GM19239 (cell line): ENCODE results near the gene GDF9.

Experiments used
- DNase-seq: peaks from one replicate; pipeline ENCODE4 v3.0.0; 2011; ENCODE audit warnings: low spot score; ENCODE audit not compliant: insufficient read length
- FAIRE-seq: peaks from 2 replicates; lab custom pipeline; 2011; peaks lifted over from hg19 to GRCh38; lab: Jason Lieb, UNC

Gene GDF9

DNA sequence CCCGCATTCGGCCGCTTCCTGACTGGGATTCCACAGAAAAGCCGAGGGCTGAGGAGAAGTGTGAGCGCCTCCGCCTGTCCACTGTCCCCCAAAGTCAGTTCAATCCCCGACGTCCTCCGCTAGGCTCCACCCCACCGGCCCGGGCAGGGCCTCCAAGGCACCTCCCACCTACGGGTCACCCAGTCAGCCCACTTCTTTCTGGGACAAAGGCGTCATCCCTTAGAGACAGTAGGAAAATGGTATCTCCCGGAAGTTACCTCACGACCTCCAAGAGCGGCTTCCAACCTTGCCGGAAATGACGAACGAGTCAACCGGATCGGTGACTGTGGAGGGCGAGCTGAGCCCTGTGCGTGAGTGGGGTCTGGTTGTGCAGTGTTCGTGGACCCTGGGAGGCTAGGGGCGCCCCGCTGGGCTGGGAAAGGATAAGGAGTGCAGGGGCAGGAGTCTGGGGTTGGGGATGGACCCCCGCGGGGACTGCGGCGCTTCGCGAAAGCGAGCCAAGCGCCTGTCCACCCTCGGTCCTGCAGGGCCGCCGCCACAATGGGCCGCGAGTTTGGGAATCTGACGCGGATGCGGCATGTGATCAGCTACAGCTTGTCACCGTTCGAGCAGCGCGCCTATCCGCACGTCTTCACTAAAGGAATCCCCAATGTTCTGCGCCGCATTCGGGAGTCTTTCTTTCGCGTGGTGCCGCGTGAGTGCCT lies at the start of gene GDF9, which contains the start of gene UQCRQ:
Gene GDF9, minus strand, starts transcription at position 128 of the 704 bp plus-strand sequence. CDS start 1,936 bp downstream, outside the sequence.
Gene UQCRQ, plus strand, starts transcription at position 301 of the 704 bp plus-strand sequence. Its CDS starts 240 bp downstream, at position 541.
- DNase-seq (peak; percentile 90), FAIRE-seq (peak; percentile 97)

DNA sequence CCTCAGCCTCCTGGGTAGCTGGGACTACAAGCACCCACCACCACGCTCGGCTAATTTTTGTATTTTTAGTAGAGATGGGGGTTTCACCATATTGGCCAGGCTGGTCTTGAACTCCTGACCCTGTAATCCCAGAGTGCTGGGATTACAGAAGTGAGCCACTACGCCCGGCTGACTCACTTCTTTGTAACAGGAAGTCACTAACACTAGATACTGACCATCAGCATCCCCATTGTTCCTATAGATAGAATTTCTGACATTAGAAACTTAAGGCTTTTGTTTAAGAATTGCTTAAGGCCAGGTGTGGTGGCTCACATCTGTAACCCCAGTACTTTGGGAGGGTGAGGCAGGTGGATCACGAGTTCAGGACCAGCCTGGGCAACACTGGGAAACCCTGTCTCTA lies 49.4 kb upstream of the GDF9 start:
- DNase-seq (no peak), FAIRE-seq (no peak)

DNA sequence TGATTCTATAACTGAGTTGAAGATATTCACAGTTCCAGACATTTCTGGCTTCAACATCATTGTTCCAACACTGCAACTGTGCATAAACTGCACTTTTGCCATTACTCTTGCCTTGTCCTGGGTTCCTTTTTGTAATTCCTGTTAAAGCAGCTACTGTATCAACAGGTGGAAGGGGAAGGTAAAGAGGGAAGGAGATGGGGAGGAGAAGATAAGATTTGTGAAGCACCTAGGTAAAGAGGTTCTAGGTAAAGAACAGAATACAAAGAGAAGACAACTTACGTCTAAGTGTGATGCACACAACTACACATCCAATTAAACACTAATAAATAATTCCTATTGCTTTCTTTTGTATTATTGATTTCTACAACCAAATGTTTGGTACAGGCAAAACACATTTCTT lies 43.4 kb upstream of the GDF9 start:
- FAIRE-seq (no peak), DNase-seq (no peak)

GRCh38 chr5:132907161-132907560 lies 40.9 kb upstream of the GDF9 start:
- DNase-seq (no peak), FAIRE-seq (no peak)

DNA sequence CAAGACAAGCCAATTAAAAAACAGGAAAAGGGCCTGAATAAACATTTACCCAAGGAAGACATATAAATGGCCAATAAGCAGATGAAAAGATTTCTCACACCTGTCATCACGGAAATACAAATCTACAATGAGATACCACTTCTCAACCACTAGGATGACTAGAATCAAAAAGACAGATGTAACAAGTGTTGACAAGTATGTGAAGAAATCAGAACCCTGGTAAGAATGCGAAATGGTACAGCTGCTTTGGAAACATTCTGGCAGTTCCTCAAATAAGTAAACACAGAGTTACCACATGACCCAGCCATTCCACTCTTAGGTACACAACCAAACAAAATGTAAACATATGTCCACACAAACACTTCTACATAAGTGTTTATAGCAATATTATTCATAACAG lies 39.7 kb upstream of the GDF9 start:
- FAIRE-seq (no peak), DNase-seq (no peak)

DNA sequence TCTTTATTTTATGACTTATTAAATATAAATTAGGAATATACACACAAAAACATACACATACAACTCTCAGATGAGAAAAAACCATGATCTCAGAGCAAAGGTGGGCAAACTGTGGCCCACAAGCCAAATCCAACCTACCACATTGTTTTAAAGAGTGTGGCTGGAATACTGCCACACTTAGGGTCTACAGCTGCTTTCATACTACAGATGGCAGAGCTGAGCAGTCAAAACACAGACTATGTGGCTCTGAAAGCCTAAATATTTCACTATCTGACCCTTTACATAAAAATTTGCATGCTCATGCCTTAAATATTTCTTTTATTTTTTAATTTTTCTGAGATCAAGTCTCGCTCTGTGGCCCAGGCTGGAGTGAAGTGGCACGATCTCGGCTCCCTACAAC lies 35.5 kb upstream of the GDF9 start:
- FAIRE-seq (no peak), DNase-seq (no peak)

GRCh38 chr5:132901036-132901435 lies 34.8 kb upstream of the GDF9 start:
- no peak for FAIRE-seq
- no peak for DNase-seq

DNA sequence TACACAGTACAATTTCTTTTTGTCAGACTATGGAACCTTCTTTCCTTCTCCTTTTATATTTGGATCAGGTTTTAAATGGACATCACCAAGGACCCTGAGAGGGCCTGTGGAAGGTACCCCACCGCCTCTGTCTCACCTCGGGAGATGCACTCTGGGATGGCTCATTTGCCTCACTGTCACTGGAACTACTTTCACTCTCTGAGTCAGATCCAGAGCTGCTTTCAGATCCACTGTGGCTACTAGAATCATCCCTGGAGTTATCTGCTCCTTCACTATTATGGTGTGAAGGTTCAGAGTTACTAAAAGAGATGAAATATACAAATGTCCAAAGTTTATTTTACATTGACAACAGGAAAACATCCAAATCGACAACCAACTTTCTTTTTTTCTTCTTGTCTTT lies 31.8 kb upstream of the GDF9 start:
- DNase-seq: no peak
- no peak for FAIRE-seq

GRCh38 chr5:132896685-132897084 lies 30.4 kb upstream of the GDF9 start:
- DNase-seq: peak; percentile 3
- peak; percentile 58 for FAIRE-seq

GRCh38 chr5:132895719-132896305 lies 29.5 kb upstream of the GDF9 start:
- FAIRE-seq: no peak
- no peak for DNase-seq

- DNase-seq (no peak), FAIRE-seq (no peak)
These were observed 24.5 kb upstream of the GDF9 start for GRCh38 chr5:132890817-132891216.

DNA sequence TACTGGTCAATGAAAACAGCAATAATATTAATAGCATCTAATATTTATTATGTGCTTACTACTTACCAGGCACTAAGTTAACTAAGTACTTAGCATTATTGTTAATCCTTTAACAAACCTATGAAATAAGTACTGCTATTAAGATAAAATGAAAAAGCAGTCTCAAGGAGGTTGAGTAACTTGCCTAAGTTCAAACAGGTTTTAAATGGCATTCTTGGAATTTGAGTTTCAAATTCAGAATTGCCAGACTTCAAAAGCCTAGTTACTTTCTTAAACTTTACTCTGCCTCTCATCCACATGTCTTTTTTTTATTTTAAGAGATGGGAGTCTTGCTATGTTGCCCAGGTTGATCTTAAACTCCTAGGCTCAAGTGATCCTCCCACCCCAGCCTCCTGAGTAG lies 23.2 kb upstream of the GDF9 start:
- DNase-seq: no peak
- FAIRE-seq: peak; percentile 71

DNA sequence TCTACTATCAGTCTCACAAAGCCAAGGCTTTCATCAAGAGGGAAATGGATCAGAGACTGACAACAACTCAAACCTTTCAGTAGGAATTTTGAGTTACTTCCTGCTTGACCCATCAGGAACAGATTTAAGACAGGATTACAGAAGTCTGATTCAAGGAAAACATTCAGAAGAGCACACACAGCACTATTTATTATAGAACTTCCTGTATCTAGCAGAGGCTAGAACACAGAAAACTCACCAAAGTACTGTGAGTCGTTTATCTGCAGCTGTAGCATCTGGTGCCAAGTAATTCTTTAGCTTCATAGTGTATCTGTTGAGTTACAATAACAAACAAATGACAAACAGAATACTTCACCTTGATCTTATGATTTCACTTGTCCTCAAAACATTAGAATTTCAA lies 21.0 kb upstream of the GDF9 start:
- DNase-seq: no peak
- FAIRE-seq: no peak

DNA sequence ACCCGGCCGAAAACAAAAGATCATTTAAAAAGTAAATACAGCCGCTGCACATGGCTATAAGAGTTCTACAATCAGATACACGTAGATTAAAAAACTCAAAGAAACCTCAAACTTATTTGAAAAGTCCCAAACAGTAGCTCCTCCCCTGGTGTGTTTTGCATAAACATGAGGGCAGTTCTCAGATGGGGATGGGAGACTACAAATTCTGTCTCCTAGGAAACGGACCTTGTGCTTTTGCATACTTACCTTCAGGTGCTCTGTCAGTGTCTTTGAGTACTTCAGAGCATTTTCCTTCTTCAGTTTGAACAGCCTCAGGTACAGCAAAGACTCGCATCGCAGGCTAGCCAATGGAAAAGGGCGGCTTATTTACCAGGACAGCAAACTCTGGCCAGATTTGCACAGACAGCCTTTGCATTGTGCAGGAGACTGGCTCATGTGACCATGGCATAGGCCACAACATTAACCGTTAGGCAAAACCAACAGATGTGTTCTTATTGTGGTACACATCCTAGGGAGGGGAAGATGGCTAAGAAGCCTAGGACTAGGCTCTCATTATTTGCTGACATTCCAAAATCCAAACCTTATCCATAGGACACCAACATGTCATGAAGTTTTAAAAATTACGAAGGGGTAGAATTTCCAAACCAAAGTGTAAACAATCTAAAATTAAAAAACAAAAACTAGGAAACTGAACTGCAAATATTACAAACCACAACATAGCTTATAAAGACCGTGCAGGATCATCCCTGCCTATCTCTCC lies 20.0 kb upstream of the GDF9 start:
- DNase-seq (no peak), FAIRE-seq (no peak)

GRCh38 chr5:132884548-132884947 lies 18.3 kb upstream of the GDF9 start:
- FAIRE-seq: no peak

GRCh38 chr5:132883261-132883834 lies 17.1 kb upstream of the GDF9 start:
- FAIRE-seq (peak; percentile 39), DNase-seq (peak; percentile 9)

More at GRCh38 chr5:132884548-132884947, 18.3 kb upstream of the GDF9 start:
- no peak for DNase-seq

DNA sequence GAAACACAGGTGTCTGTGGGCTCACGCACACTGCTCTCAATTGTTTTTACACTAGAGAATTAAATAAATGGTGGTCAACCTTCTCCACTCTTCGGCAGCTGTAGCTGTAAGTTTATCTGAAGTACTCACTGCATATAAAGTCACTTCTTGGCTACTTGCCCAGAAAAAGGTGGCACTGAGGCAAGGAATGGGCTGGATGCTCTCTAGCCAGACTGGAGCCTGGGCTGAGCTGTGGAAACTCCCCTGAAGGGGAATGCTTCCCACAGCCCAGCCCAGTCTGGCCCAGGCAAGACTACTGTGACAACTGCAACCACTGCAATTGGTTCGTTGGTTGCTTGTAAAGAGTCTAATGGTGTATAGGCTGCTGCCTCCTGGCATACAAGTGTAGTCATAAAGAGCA lies 11.7 kb upstream of the GDF9 start:
- FAIRE-seq: no peak
- DNase-seq: no peak

- DNase-seq (no peak), FAIRE-seq (no peak)
These were observed 11.2 kb upstream of the GDF9 start for GRCh38 chr5:132877466-132877865.

DNA sequence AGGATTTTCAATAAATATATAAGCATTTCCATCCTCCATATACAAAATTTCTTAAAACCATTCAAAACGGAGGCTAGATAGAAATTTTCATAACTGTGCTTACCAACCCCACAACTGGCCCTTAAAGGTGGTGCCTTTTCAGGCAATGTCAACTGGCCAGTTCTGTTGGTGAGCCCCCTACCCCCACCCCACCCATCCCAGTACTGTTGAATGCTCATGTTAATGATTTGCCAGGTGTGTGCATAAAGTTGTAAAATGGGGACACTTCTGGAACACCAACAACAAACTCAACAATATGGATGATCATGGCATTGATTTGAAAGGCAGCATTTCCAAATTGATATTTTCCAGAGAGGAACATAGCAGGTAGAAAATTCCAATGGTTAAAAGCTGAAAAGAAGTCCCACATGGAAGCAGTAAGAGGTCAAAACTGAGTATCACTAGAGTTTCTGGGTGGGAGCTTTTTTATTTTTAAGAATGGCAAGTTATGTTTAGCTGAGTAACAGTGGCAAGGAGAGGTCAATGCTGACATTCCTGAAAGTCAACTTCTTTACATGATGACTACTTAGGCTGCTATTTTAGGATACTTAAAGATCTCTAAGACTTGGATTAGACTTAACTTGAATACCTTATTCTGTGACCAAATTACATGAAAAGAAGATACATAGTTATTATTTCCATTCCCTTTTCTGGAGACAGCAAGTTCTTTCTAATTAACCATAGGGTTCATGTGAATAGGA lies 9.9 kb upstream of the GDF9 start:
- DNase-seq (no peak), FAIRE-seq (no peak)

DNA sequence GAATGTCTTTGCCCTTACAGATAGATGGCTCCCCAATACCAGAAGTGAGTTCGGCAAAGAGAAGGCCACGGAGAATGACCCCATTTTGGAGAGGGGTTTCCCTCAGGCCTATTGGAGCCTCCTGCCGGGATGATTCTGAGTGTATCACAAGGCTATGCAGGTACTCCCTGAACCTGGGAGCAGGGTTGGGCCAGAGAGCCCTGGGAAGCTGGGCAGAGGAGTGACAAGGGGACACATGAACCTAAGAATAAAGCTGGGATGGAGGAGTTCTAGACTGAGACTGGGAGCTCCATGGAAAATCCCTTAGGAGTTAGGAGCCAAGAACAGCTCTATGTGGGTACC lies 7.6 kb upstream of the GDF9 start:
- no peak for FAIRE-seq
- no peak for DNase-seq
